Upper lobe of right lung (tissue), 1 donor: Measurements from ENCODE around the gene GPR152. TPM values are rescaled to one million over a fixed set of nuclear protein-coding genes. Genes with fewer than 3 reads are reported as not detected.
A peak's percentile ranks its signal among the peaks of the same experiment; 100 is the strongest.

ENCODE experiments used
- ATAC-seq: fragments of 200-7000 bp; cut with Tn5 transposase; one replicate; pipeline ENCODE4 v1.9.1; 2020; ENCODE audit warnings: mild to moderate bottlenecking, moderate library complexity
- DNase-seq: peaks from one replicate; pipeline ENCODE4 v3.0.0-alpha.2; 2020
- H3K27ac ChIP-seq: fragments of 200-600 bp; one replicate; pipeline ENCODE4 v1.8.0; 2022
- H3K27me3 ChIP-seq: fragments of 200-600 bp; one replicate; pipeline ENCODE4 v1.8.0; 2022; ENCODE audit warnings: mild to moderate bottlenecking
- H3K36me3 ChIP-seq: fragments of 200-600 bp; one replicate; pipeline ENCODE4 v1.8.0; 2022
- H3K4me1 ChIP-seq: fragments of 200-600 bp; one replicate; pipeline ENCODE4 v1.8.0; 2022
- H3K4me3 ChIP-seq: fragments of 200-600 bp; one replicate; pipeline ENCODE4 v1.8.0; 2022; ENCODE audit warnings: mild to moderate bottlenecking
- H3K9me3 ChIP-seq: fragments of 200-600 bp; one replicate; pipeline ENCODE4 v1.8.0; 2022
- CTCF ChIP-seq: fragments of 200-600 bp; IDR thresholded peaks from one replicate; pipeline ENCODE4 v1.8.0; 2022; ENCODE audit warnings: antibody characterized with exemption
- intact Hi-C: fragments of 100-400 bp; cut with DNase I; formaldehyde crosslinking; loops from one replicate; pipeline ENCODE4 v1.11.0; 2022
- total RNA-seq: library from RNA; stranded (reverse); fragmentation: NEBNext Ultra II Directional; extraction: Animal tissue kit (Norgen Biotek cat#: 25700); gene quantifications from one replicate; pipeline ENCODE4 v1.2.1, GENCODE V29; 2021
- donor health status: DM: no; HTN: yes; CAD: no; lungs with severe emphysema.

GPR152 gene
- total RNA-seq, 1 donor from 2014 or later, result not detected

GRCh38 chr11:67463680-67464410, 11.3 kb upstream of the GPR152 start:
- no peak for TF ChIP-seq CTCF
- H3K4me3 ChIP-seq, result peak overlapping the region; percentile 73
- peak; percentile 88 for DNase-seq
- peak; percentile 70 for ATAC-seq
- no peaks in the 10 kb centered on the region for H3K27me3 ChIP-seq
- H3K36me3 ChIP-seq, result no peaks in the 10 kb centered on the region
- H3K4me1 ChIP-seq, result peaks cover 22% of the 10 kb centered on the region
- intact Hi-C loops, result no loop called here
- H3K27ac ChIP-seq, result peak overlapping the region; percentile 92
- H3K9me3 ChIP-seq, result no peaks in the 10 kb centered on the region

GRCh38 chr11:67463186-67463585, 10.7 kb upstream of the GPR152 start:
- Histone ChIP-seq H3K36me3 (no peaks in the 10 kb centered on the region), H3K4me1 (peaks cover 20% of the 10 kb centered on the region), H3K27me3 (no peaks in the 10 kb centered on the region), H3K27ac (no peak overlapping the region), H3K9me3 (no peaks in the 10 kb centered on the region), H3K4me3 (no peak overlapping the region)
- ATAC-seq (no peak), DNase-seq (no peak)
- no peak for TF ChIP-seq CTCF
- intact Hi-C loops, result no loop called here

- intact Hi-C loops, result no loop called here
- DNase-seq, result no peak
- TF ChIP-seq CTCF, result no peak
These were observed 5.7 kb upstream of the GPR152 start for GRCh38 chr11:67458266-67458665.

GRCh38 chr11:67457453-67457852, 4.9 kb upstream of the GPR152 start:
- no peaks in the 10 kb centered on the region for H3K9me3 ChIP-seq
- H3K27ac ChIP-seq, result no peak overlapping the region
- intact Hi-C loops, result no loop called here
- H3K27me3 ChIP-seq, result no peaks in the 10 kb centered on the region
- ATAC-seq (no peak), DNase-seq (no peak)
- no peaks in the 10 kb centered on the region for H3K36me3 ChIP-seq
- H3K4me3 ChIP-seq, result no peak overlapping the region
- no peak for TF ChIP-seq CTCF
- no peaks in the 10 kb centered on the region for H3K4me1 ChIP-seq

More at GRCh38 chr11:67458266-67458665, 5.7 kb upstream of the GPR152 start:
- H3K4me3 ChIP-seq, result no peak overlapping the region
- no peaks in the 10 kb centered on the region for H3K9me3 ChIP-seq
- no peaks in the 10 kb centered on the region for H3K4me1 ChIP-seq
- H3K27me3 ChIP-seq, result no peaks in the 10 kb centered on the region
- no peaks in the 10 kb centered on the region for H3K36me3 ChIP-seq
- H3K27ac ChIP-seq, result no peak overlapping the region
- ATAC-seq, result no peak

GRCh38 chr11:67456068-67456705, 3.7 kb upstream of the GPR152 start:
- no peak for TF ChIP-seq CTCF
- ATAC-seq (no peak), DNase-seq (peak; percentile 62)
- no peak overlapping the region for H3K4me3 ChIP-seq
- H3K36me3 ChIP-seq, result no peaks in the 10 kb centered on the region
- intact Hi-C loops, result no loop called here
- no peaks in the 10 kb centered on the region for H3K27me3 ChIP-seq
- no peaks in the 10 kb centered on the region for H3K4me1 ChIP-seq
- no peaks in the 10 kb centered on the region for H3K9me3 ChIP-seq
- H3K27ac ChIP-seq, result no peak overlapping the region
